Mesodermal cell (in vitro differentiated cells): Measurements from ENCODE around the gene ATXN1.
A peak's percentile ranks its signal among the peaks of the same experiment; 100 is the strongest.

Experiments used
- H3K27ac ChIP-seq: 2 replicates; pipeline ENCODE4 v1.7.0; 2013; ENCODE audit warnings: mild to moderate bottlenecking, low read depth, low read length, moderate library complexity; ENCODE audit not compliant: severe bottlenecking
- H3K36me3 ChIP-seq: 2 replicates; pipeline ENCODE4 v1.7.1; 2013; ENCODE audit warnings: mild to moderate bottlenecking, low read length, moderate library complexity; ENCODE audit not compliant: control insufficient read depth, insufficient read depth
- H3K4me1 ChIP-seq: one replicate; pipeline ENCODE4 v1.7.1; 2013; ENCODE audit warnings: mild to moderate bottlenecking, low read length; ENCODE audit not compliant: insufficient read depth, control insufficient read depth, poor library complexity, severe bottlenecking
- H3K4me3 ChIP-seq: 2 replicates; pipeline ENCODE4 v1.7.0; 2013; ENCODE audit warnings: low read length, control low read depth, mild to moderate bottlenecking; ENCODE audit not compliant: insufficient read depth, poor library complexity, severe bottlenecking; ENCODE audit errors: extremely low read depth
- H3K9me3 ChIP-seq: 2 replicates; pipeline ENCODE4 v1.7.1; 2013; ENCODE audit warnings: mild to moderate bottlenecking, low read length, moderate library complexity; ENCODE audit not compliant: control insufficient read depth
- WGBS, 2 experiments: methylation state at CpG; one replicate each; pipeline ENCODE4 v1.1.5; 2013; ENCODE audit warnings: missing lambda C conversion rate in 2 of 2; ENCODE audit not compliant: insufficient coverage in 2 of 2; 5-methylcytosine and 5-hydroxymethylcytosine counted together

ATXN1 gene

DNA sequence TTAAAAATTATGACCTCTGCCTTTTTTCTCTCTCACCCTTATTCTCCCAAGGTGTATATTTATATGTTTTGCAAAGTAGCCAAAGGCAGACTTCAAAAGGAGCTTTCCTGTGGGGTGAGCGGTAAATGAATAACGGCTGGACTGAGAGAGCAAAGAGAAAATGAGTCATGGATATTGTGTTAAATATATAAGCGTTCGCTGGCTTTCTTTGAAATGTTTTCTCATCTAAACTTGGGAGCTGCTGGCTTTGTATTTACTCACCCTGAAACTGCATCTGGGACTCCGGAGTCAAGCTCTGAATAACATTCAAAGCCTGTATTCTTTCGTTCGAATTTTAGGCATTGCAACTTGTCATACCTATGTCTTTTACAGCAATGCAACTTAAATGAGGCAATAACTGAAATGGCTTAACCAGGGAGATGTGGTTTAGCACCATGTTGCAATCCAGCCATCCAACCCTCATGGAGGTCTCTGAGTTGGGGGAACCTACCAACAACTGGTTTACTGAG lies 32.0 kb downstream of the ATXN1 start:
- WGBS, 2 experiments: 77 to 88% methylated on average over 5 to 7 of the region's 7 CpGs
- Histone ChIP-seq H3K27ac (no peak overlapping the region), H3K9me3 (no peaks in the 10 kb centered on the region), H3K4me3 (no peak overlapping the region), H3K4me1 (peaks cover 44% of the 10 kb centered on the region), H3K36me3 (no peaks in the 10 kb centered on the region)

DNA sequence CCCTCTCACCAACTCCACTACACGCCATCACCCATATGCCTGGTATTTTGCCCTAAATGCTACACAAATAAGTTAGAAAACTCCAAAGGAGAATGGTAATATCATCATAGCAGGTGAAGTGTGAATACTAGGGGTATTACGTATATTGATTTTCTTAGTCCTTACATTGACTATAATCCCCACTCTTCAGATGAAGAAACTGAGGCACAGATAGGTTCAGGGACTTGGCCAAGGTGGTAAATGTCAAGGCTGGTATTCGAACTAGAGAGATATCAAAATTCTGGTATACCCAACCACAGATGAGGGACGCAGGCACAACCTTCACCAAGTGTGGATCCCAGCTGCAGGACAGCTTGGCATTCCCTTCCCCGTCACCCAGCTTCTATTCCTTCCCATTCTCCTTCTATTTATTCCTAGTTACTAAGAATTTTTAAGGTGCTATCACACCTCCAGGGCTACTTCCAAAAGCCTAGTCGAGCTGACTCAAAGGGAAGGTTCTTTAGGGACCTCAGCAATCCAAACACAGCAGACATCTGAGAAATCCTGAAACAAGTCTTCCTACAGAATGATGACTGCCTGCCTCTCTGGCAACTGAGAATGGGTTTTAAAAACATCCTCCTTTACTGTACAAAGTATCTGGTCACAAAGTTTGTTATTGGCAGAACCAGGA lies 32.6 kb downstream of the ATXN1 start:
- Histone ChIP-seq H3K36me3 (no peaks in the 10 kb centered on the region), H3K9me3 (no peaks in the 10 kb centered on the region)

DNA sequence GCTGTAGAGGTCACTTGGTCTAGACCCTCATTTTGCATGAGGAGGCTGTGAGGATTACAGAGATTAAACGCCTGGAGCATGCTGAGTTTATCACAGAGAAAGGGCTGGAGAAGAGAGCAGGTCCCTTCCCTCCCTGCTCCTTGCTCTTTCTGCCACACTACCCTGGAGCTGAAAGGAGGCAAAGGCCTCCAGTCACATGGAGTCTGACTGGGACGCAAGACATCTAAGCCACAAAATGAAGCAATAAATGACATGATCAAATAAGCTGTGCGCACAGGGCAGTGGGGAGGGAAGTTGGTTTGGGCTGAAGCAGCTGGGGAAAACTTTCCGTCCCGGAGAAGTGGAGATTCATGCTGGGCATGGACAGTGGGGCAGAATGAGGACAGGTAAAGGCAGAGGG lies 33.3 kb downstream of the ATXN1 start:
- Histone ChIP-seq H3K4me1 (peaks cover 54% of the 10 kb centered on the region), H3K27ac (no peak overlapping the region), H3K4me3 (no peak overlapping the region), H3K36me3 (no peaks in the 10 kb centered on the region), H3K9me3 (no peaks in the 10 kb centered on the region)
- WGBS, 2 experiments: 89 to 94% methylated on average over 4 of the region's 5 CpGs

More for the DNA sequence above, 32.6 kb downstream of the ATXN1 start:
- H3K4me3 ChIP-seq: no peak overlapping the region
- peaks cover 50% of the 10 kb centered on the region for H3K4me1 ChIP-seq
- H3K27ac ChIP-seq: no peak overlapping the region
- 85 to 92% methylated on average over 2 of the region's 6 CpGs for WGBS, 2 experiments

DNA sequence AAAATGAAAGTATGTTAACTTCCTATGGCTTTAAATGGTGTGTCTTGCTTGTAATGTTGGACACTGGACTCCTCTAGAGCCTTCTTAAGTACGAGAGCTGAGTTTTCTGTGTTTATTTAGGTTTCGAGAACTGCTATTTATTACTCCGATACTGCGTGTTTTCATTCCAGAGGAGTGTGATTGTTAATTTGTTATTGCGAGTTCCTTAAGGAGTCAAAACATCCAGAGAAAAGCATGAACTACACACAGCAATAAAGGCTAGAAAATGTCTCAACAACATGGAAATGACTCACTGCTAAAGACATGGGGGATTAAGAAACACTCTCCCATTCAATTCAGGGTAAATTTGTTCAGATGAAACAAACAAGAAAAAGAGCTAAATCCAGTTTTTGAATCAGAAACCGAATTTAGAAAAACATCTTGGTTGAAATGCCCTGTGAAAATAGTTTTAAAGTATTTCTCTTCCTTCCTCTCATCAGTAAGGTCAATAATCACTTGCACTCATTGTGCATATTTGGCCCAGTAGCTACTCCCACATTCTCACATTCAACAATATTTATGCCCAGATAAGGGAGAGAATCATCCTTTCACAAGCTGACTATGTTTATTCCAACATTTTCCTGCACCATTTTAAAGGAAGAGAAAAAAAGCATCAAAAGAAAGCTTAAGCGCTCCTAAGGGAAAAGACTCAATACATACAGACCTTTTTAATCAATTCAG lies 36.0 kb downstream of the ATXN1 start:
- Histone ChIP-seq H3K4me1 (peaks cover 52% of the 10 kb centered on the region), H3K4me3 (no peak overlapping the region)
- WGBS, 2 experiments: 92 to 100% methylated on average over 1 to 2 of the region's 7 CpGs

DNA sequence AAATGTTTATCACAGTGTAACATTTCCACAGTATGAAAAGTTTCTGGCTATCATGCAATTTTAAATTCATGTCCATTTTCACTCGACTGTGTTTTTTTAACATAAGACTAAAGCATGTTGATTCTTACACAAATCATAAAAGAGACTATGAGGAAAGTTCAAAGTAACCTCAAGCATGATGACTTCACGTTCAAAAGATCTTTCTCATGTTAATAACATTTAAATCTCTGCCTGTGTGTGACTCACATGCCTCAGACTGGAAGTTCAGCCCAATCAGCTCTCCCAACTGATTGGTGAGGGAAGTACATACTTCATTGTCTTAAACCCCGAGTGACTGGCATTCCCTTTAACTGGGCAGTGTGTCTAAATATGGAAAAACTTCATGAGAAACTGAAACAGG lies 37.4 kb downstream of the ATXN1 start:
- no peak overlapping the region for H3K4me3 ChIP-seq
- H3K9me3 ChIP-seq: no peaks in the 10 kb centered on the region
- H3K36me3 ChIP-seq: no peaks in the 10 kb centered on the region
- peaks cover 44% of the 10 kb centered on the region for H3K4me1 ChIP-seq
- peak overlapping the region; percentile 85 for H3K27ac ChIP-seq
- WGBS, 2 experiments: 33% methylated on average over 1 of the region's 3 CpGs; no CpG with 5 or more reads in 1 of the 2 experiments

More for the DNA sequence above, 36.0 kb downstream of the ATXN1 start:
- Histone ChIP-seq H3K36me3 (no peaks in the 10 kb centered on the region), H3K27ac (peak overlapping the region; percentile 32), H3K9me3 (no peaks in the 10 kb centered on the region)

DNA sequence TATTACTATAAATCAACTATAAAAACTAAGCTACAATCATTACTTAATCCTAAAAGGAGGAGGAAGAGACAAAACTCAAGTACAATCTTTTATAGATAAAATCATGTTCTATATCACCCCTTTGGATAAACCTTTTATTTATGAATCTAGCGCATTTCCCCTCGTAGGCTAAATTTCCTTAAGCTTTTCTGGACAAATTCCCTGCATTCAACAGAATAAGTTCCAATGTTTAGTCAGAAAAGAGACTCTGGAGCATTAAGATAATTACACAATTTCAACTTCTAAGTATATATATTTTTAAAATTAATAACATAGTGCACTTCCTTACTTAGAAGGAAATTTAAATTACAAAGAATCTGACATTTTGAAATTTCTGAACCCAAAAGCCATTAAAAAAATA lies 37.9 kb downstream of the ATXN1 start:
- no peak overlapping the region for H3K4me3 ChIP-seq
- 100% methylated on average over 2 of the region's 2 CpGs; no CpG with 5 or more reads in 1 of the 2 experiments for WGBS, 2 experiments
- peaks cover 47% of the 10 kb centered on the region for H3K4me1 ChIP-seq
- no peaks in the 10 kb centered on the region for H3K36me3 ChIP-seq
- peak overlapping the region; percentile 85 for H3K27ac ChIP-seq
- H3K9me3 ChIP-seq: no peaks in the 10 kb centered on the region

DNA sequence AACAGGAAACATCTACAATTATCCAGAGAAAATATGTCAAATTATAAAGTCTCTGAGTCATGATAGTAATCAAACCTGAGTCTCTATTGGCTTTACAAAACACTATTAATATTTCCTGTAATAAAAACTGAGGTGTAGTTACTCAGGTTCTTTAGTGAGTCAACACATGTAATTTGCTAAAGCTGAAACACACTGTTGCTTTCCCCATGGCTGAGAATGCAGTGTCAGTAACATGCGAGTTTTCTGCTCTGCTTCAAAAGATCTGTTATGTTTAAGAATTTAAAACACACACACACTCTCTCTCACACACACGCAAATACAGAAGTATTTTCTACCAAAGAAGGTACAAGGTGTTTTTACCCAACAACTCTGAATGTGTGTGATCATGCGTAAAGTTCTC lies 38.6 kb downstream of the ATXN1 start:
- no CpG with 5 or more reads among the region's 3 CpGs for WGBS, 2 experiments
- no peak overlapping the region for H3K4me3 ChIP-seq
- no peak overlapping the region for H3K27ac ChIP-seq
- H3K4me1 ChIP-seq: peaks cover 47% of the 10 kb centered on the region
- no peaks in the 10 kb centered on the region for H3K9me3 ChIP-seq
- H3K36me3 ChIP-seq: no peaks in the 10 kb centered on the region

DNA sequence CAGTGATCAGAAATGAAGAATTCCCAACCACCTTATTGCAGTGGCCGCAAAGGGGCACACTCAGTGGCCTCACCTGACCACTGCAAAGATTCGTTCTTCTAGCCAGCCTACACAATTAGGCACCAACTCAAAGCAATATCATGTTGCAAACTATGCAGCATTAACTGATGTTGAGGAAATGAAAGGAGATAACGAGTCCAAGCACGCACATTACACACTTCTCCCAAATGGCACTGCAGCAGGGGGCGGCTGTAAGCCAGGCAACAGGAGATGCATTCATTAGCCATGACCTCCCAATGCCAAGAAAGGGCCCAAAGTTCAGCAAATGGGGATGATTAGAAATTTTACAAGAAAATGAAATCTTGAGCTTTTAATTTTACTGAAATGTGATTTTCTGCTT lies 39.3 kb downstream of the ATXN1 start:
- peaks cover 47% of the 10 kb centered on the region for H3K4me1 ChIP-seq
- H3K36me3 ChIP-seq: no peaks in the 10 kb centered on the region
- WGBS, 2 experiments: 82 to 100% methylated on average over 1 to 2 of the region's 5 CpGs
- H3K4me3 ChIP-seq: no peak overlapping the region
- H3K9me3 ChIP-seq: no peaks in the 10 kb centered on the region
- H3K27ac ChIP-seq: no peak overlapping the region

DNA sequence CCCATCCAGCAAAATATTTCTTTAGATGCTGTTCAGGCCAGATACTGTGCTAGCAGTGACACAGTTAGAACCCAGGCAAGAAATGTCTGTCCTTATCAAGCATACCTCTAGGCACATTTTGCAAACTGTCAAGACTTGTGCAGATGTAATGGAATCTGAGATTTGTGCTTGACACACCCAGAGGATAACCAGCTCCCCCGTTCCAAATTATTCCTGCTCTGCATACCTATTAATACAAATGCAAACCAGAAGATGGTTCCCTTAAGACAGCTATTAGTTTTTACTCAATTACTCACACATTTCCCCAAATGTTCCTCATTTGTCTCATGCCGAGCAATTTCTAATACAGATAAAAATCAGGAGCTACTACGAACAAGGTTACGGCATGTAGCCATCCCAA lies 40.4 kb downstream of the ATXN1 start:
- no peak overlapping the region for H3K27ac ChIP-seq
- no peaks in the 10 kb centered on the region for H3K36me3 ChIP-seq
- H3K4me1 ChIP-seq: peaks cover 41% of the 10 kb centered on the region
- 96 to 97% methylated on average over 4 of the region's 4 CpGs for WGBS, 2 experiments
- H3K9me3 ChIP-seq: no peaks in the 10 kb centered on the region
- H3K4me3 ChIP-seq: no peak overlapping the region

DNA sequence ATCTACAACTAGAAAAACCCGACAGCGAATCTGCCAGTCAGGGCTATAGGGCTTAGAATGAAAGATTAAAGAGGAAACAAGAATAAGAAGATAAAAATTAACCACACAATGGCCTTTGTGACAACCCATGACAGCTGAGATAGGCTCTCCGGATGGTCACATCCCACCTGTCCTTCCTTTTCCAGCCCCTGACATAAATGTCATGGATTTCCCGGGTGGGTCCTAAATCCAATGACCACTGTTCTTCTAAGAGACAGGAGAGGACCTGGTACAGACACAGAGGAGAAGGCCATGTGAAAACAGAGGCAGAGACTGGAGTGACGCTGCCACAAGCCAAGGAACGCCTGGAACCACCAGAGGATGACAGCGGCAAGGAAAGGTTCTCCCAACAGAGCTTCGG lies 41.8 kb downstream of the ATXN1 start:
- H3K4me3 ChIP-seq: no peak overlapping the region
- H3K9me3 ChIP-seq: no peaks in the 10 kb centered on the region
- H3K27ac ChIP-seq: no peak overlapping the region
- H3K36me3 ChIP-seq: no peaks in the 10 kb centered on the region
- 89 to 98% methylated on average over 5 to 7 of the region's 8 CpGs for WGBS, 2 experiments
- peaks cover 28% of the 10 kb centered on the region for H3K4me1 ChIP-seq

DNA sequence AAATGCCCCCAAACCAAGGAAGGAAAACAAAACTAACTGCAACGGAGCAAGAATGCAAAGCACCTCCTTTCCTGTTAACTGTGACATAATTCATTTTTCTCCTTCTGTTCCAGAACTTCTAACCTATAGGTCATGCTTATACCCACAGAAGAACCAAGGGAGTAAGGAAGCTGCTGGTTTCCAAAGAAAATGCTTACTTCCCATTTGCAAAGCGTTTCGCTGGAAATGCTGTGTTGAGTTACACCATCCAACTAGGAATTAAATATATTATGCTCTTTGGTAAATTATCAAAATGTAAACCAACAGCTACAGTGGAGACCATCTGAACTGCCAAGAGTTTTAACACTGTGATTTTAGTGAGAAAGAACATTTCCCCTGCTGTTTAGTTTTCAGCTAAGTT lies 42.9 kb downstream of the ATXN1 start:
- H3K4me1 ChIP-seq: peaks cover 17% of the 10 kb centered on the region

More for the DNA sequence above, 42.9 kb downstream of the ATXN1 start:
- no peak overlapping the region for H3K4me3 ChIP-seq
- H3K36me3 ChIP-seq: no peaks in the 10 kb centered on the region
- WGBS, 2 experiments: 60% methylated on average over 1 of the region's 3 CpGs; no CpG with 5 or more reads in 1 of the 2 experiments
- no peak overlapping the region for H3K27ac ChIP-seq
- no peaks in the 10 kb centered on the region for H3K9me3 ChIP-seq
